CD4-positive, alpha-beta T cell treated with Interleukin-4 for 1 hour (primary cell): Measurements from ENCODE around the gene SHFL.

Experiments
- DNase-seq, 2 donors: peaks; one replicate each; pipeline ENCODE4 v3.0.0-alpha.2; 2020 to 2022

The SHFL gene

DNA sequence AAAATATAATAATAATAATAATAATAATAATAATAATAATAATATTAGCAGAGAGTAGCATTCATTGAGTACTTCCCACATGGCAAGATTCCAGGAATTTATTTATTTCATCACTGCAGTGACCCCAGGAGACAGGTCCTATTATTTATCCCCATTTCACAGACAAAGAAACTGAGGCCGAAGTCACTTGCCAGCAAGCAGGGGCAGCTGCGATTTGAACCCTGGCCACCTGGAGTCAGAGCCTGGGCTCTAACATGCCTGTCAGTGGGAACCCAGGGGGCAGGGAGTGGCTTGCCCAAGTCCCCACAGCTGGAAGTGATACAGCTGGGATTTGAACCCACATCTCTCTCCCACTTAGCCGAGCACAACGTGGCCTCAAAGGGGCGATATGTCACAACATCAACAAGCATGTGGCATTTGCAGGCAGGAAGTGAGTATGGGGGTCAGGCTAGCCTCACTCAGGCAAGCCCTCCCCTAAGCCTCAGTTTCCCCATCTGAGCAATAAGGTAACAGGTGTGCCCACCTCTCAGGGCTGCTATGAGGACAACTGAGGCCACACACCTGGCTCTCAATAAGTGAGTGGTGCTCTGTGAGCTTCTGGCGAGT is 2.9 kb downstream of the SHFL start:
- DNase-seq: no peak

DNA sequence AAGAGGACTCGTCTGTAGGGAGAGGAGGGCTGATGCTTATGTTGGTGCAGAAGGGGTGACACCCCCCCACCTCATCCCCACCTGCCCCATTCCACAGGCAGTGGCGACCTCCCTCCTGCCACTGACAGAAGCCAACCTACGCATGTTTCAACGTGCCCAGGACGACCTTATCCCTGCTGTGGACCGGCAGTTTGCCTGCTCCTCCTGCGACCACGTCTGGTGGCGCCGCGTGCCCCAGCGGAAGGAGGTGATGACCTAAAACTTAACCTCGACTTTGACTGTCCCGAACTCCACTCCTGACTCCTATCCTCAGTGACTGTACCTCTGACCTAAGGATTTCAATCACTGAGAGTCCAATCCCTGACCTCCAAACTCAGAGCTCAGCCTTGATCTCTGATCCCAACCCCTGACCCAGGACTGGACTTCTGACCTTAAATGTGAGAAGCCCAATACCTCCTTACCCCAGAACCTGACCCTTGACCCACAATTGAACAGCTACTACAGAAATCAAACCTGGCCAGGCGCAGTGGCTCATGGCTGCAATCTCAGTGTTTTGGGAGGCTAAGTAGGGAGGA is 3.8 kb downstream of the SHFL start:
- DNase-seq: no peak

DNA sequence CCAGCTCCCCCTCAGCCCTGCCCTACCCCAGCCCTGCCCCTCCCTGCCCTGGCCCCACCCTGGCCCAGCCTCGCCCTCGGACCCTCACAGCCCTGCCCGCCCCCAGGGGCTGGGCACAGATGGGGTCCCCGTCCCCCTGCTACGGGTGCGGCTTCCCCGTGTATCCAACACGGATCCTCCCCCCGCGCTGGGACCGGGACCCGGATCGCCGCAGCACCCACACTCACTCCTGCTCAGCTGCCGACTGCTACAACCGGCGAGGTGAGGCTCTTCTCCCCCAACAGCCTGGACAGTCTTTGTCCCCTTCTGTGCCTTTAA is 5.2 kb downstream of the SHFL start:
- DNase-seq: no peak

DNA sequence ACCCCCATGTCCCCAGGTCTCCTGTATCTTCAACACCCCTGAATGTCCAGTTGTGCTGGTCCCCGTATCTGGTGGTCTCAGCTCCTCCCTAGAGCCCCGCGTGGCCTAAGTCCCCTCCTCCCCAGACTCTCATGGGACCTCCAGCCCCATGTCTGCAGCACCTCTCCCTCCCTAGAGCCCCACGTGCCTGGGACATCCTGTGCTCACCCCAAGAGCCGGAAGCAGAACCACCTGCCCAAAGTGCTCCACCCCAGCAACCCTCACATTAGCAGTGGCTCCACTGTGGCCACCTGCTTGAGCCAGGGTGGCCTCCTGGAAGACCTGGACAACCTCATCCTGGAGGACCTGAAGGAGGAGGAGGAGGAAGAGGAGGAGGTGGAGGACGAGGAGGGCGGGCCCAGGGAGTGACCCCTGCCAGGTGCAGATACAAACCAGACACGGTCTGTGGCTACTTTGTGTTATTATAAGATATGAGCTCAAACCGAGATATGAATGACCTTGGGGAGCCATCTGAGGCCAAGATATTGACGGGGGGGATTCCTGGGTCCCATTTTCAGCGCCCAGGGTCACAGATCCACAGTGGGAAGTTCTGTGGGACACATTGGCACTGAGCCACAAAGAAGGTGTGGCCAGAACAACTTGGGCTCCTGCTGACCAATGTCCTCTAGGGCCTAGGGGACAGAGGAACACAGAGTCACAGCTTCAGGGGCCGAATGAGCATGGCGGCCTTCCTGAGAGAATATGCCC is 6.0 kb downstream of the SHFL start:
- no peak for DNase-seq

DNA sequence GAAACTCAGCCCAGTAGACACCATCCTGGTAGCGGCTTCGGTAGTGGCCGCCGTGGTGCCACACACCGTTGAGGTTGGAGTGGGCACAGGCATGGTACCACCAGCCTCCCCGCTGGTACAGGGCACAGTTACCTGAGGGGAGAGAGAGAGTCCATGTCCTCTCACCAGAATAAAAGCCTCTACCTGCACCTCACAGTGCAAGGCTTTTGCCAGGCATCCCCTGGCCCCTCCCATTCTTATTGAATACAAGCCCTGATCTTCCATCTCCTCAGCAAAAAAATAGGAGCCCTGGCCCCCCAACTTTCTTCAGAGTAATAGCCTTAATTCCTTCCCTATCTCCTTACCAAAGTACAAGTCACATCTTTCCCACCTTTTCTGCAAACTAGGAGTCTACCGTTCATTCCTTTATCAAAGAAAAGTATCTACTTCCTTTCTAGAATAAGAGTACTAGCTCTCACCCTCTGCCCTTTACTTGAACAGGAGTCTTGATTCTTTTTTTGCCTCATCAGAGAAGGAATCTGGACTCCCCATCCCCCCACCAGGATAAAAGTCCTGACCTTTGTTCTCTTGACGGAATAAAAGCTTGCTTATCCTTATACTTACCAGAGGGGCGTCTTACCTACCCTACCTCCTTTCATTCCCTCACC is 6.7 kb downstream of the SHFL start:
- DNase-seq: no peak

DNA sequence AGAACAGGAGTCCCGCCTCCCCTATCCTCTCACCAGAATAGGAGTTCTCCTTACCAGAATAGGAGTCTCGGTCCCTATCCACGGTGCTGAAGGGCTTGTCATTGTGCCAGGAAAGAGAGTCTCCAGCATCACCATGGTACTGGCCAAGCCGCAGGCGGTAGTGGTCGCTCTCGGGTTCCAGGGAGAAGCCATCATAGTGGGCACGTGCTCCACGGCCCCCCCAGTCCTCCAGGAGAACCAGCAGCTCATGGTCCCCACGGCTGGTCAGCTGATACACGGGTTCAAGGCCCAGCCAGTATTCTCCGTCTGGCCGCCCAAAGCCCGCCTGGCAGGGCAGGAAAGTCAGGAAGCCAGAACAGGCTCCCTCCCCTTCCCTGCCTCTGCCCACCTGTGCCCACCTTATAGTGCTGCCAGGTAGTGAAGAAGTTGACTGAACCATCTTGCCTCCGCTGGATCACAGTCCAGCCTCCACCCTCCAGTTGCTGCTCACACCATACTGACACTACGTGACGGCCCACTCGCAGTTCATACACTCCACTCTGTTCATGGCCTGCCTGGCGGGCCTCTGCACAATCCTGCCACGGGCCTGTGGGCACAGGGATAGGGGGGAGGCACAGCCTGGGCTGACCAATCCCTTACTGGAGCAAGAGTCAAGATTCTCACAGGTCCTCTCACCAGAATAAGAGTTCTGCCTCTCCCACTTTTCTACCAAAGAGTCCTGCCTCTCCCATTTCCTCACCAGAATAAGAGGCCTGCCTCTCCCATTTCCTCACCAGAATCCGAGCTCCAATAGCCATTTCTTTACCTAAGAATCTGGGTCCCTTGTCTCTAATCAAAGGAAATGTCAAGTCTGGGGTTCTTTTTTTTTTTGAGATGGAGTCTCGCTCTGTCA is 7.4 kb downstream of the SHFL start:
- DNase-seq: no peak

DNA sequence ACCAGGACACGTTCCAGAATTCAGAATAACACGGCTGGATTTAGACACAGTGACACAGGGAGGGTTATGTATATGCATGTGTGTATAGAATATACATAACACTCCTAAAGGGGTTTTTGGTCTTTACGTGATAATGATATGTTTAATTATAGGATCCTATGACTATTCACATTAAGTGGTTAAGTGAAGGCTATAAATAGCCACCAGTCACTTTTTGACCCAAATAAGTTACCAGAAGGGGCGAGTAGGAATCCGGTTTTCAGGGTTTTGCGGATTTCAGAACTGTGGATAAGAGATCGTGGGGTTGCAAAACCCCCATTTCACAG is 9.5 kb downstream of the SHFL start:
- no peak for DNase-seq

DNA sequence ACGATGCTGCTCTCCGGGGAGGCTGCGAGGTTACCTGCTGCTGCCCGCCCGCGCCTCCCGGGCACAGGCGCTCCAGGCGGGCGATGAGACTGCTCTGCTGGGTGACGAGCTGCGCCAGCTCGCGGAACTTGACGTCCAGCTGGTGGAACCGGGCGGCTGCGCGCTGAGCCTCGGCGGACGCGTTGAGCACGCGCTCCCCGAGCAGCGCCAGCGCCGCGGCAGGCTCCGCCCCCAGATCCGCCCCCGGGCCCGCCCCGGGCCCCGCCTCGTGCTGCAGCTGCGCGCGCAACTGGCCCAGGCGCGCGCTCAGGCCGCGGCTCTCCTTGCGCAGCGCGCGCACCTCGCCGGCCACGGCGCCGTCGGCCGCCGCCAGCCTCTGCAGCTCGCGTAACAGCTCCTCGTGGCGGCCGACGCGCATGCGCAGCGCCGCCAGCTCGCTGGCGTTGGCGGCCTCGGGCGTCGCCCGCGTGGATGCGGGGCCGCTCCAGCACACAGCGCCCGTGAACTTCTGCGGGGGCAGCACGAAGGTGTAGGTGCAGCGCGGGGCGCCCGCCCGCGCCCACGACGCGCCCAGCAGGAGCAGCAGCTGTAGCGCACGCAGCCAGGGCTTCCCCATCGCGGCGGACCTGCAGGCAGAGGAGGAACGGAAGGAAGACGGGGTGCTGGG is 10.0 kb downstream of the SHFL start:
- DNase-seq: peak; percentile 93

DNA sequence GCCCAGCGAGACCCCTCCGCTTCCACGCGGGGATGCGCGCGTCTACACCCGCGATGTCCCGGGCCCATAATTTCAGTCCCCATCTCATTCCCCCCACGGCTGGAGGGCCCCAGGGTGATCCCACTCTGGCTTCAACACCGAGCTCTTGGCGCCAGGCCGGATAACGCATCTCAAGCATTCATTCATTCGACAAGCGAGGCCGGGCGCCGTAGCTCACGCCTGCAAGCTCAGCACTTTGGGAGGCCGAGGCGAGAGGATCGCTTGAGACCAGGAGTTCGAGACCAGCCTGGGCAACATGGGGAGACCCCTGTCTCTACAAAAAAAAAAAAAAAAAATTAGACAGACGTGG is 10.5 kb downstream of the SHFL start:
- no peak for DNase-seq

DNA sequence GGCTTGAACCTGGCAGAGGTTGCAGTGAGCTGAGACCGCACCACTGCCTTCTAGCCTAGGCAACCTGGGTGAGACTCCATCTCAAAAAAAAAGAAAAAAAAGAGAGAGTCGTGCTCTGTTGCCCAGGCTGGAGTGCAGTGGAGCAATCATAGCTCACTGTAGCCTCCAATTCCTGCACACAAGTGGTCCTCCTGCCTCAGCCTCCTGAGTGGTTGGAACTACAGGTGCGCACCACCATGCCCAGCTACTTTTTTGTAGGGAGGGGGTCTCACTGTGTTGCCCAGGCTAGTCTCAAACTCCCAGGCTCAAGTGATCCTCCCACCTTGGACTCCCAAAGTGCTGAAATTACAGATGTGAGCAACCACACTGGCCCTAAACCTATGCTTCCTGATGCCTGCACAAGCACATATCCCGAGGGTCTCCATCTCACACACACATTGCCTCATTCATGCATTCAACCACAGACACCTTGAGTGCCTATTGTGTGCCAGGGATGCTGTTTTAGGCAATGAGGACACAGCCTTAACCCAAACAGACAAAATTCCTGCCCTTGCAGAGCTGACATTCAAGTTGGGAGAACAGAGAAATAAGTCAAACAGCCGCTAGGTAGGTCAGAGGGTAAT is 14.2 kb downstream of the SHFL start:
- DNase-seq: no peak

DNA sequence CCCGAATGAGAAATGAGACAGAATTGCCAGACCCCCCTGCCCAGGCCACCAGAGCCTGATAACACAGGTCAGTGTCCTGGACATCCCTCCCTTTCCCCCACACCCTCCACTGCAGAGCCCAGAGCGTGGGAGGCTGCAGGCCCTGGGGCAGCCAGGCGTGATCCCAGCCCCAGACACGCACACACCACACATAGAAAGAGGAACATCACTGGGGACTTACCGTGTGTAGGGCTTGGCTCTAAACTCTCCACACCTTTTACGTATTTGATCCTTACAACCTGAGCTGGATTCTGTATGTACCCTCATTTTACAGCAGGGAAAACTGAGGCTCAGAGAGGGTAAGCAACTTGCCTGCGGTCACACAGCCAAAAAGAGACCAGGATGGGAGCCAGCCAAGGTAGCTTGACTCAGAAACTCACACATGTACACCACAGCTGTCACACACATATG is 16.7 kb downstream of the SHFL start:
- peak in 1 of 2 donors; percentile 73 for DNase-seq

DNA sequence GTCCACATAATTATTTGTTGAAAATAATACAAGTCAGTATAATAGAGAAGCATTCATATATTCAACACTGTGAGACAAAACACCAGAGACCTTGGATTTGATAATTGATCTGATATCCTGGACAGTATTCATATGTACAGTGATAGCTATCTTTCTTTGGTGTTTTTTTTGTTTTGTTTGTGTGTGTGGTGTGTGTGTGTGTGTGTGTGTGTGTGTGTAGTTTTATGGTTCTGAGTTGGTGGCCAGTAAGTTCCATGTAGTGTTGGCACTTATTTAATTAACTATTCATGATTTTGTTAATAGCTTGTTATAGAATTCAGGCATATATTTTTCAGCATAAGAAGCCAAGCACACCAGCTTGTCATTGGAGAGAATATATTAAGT is 18.0 kb downstream of the SHFL start:
- peak in 1 of 2 donors; percentile 58 for DNase-seq

DNA sequence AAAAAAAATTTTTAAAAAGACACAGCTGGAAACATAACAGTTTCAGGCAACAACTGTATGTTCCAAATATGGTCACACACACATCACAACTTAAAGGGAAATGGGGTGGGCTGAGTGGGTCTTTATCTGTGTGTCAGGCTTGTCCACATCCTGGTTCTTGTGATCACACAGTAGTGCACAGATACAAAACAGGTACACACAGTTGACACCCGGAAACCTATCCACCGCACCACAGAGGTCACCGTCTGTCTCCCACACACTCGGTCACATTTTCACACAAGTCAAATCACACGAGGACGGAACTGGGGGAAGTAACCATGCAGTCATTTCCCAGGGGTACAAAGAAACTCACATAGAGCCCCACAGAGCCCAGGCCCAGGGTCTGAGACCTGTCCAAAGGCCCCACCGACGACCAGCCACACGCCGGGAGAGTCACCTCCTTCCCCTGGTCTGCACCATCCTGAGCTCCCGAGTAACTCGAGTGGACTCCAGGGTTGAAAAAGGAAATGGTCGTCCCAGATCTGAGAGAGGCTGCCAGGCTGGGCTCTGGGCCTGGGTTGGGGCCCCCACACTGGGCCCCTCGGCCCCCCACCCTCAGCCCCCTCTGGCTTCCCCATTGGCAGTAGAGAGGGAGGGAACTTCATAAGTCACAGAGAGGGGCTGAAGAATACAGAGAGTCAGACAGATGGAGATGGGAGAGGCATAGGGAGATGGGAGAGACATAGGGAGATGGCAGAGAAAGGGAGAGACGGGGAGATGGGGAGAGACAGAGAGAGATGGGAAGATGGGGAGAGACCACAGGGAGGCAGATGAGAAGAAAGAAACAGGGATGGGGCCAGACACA is 18.8 kb downstream of the SHFL start:
- DNase-seq: peak; percentile 93 to 96

DNA sequence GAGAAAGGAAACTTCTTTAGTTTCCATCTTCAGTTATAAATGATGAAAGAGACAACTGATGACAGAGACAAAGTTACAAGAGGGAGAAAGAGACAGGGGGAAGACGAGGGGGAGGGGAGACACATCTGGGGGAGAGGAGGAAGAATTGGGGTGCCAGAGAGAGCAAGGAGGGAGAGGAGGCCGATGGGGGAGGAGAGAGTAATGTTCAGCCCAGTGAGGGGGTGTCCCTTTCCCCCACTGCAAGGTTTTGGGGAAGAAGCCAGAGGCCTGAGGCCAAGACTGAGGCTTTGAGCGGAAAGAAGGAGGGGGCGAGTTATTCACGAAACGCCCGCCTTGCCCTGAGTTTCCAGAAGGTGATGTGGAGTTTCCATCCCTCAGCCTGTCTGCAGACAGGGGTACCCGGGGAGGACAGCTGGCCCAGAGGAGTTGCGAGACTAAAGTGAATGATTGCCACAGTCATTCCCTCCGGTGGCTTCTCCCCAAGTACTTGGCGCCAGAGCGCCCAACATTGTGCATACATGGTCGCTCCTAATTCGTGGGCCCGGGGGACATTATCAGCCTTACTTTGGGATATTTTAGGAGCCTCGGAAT is 19.5 kb downstream of the SHFL start:
- DNase-seq: peak; percentile 55 to 72

DNA sequence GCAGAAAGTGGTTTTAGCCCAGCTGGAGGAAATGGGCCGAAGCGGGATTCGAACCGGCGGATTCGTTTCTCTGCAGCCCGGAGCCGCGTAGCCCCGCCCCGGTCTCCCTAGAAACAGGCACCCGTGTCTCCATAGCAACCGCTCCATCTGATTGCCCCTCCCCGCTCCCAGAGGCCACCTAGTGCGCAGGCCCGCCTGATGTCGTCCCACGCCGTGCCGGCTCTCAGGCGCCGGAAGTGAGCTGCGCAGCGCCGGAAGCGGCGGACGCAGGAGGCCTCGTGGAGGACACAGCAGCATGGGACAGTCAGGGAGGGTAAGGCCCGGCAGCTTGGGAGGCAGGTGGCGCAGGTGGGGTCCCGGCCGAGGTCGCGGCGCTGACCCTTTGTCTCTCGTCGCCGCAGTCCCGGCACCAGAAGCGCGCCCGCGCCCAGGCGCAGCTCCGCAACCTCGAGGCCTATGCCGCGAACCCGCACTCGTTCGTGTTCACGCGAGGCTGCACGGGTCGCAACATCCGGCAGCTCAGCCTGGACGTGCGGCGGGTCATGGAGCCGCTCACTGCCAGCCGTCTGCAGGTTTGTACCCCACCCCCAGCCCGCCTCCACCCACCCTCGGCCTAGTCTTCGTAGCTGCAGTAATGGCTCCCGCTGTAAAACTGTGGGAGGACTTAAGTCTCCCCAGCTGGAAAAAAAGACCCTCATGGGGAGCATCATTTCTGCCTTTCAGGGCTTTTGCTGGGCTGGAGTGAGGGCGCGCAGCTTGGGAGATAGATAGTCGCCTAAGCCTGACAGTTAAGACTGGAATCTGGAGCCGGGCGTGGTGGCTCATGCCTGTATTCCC is 20.2 kb downstream of the SHFL start, which contains the start of gene PPAN:
Gene PPAN, plus strand, starts transcription at position 263 of the 837 bp plus-strand sequence. Its CDS starts 33 bp downstream, at position 296.
- DNase-seq: peak; percentile 98

DNA sequence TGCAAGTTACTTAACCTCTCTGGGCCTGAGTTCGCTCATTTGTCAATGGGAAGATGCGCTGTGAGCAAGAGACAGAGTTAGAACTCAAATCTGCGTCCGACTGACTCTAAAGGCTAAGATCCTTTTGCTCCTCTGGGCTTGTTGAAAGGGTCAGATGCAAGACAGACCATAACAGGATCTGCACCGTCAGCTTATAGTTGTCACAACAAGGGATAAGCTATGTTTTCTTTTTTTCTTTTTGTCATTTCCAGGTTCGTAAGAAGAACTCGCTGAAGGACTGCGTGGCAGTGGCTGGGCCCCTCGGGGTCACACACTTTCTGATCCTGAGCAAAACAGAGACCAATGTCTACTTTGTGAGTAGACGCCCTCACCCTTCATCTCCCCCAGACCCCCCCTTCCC is 21.1 kb downstream of the SHFL start:
- DNase-seq: no peak

DNA sequence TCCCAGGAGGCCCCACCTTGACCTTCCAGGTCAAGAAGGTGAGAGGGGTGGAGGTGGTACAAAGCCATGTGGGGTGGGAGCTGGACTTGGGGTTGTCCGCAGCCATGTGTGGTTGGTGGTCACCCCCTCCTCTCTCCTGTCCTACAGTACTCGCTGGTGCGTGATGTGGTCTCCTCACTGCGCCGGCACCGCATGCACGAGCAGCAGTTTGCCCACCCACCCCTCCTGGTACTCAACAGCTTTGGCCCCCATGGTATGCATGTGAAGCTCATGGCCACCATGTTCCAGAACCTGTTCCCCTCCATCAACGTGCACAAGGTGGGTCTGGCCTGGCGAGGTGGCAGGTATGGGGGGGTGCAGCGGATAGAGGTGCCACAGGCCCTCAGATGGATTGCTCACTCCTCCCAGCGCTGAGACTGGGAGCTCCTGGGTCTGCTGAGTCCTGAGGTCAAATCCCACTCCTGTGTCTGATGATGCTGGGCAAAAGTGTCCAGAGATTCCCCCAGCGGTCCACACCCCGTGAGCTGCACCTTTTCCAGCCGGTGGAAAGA is 21.8 kb downstream of the SHFL start:
- no peak for DNase-seq

DNA sequence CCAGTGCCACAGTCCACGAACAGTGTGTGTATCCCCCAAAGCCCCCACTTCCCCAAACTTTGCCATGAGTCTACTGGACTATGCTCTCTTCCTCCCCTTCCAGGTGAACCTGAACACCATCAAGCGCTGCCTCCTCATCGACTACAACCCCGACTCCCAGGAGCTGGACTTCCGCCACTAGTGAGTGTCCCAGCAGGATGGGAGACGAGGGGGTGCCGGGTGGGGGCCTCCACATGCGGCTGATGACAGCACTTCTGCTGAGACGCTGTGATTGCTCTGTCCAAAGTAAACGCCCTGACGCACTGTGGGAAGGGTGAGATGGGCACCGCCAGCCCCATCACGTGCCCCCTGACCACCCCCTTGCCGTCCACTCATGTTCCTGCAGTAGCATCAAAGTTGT is 23.4 kb downstream of the SHFL start:
- no peak for DNase-seq
